Keratinocyte (primary cell): ENCODE measurements around the gene TMEM237. TPM values are rescaled to one million over a fixed set of nuclear protein-coding genes. Genes with fewer than 3 reads are reported as not detected.

Source experiments
- DNase-seq: peaks from one replicate; pipeline ENCODE4 v3.0.0-alpha.2; 2011; ENCODE audit warnings: low read depth, missing footprints, low spot score
- FAIRE-seq: peaks from 2 replicates; lab custom pipeline; 2011; peaks lifted over from hg19 to GRCh38; lab: Jason Lieb, UNC
- H2AFZ ChIP-seq: 2 replicates; pipeline ENCODE4 v1.6.0; 2012; ENCODE audit warnings: low read length, control low read depth, inconsistent platforms; ENCODE audit not compliant: control insufficient read depth
- H3K27ac ChIP-seq: 2 replicates; pipeline ENCODE4 v1.5.1; 2011; ENCODE audit warnings: low read length; ENCODE audit not compliant: control insufficient read depth, insufficient read depth
- H3K27me3 ChIP-seq: 3 replicates; pipeline ENCODE4 v1.6.0; 2011; ENCODE audit warnings: low read length; ENCODE audit not compliant: control insufficient read depth, insufficient read depth; ENCODE audit errors: extremely low read depth
- H3K36me3 ChIP-seq, 2 experiments: 2 replicates in 1 of 2; 3 replicates in 1 of 2; pipeline ENCODE4 v1.5.1; 2011; ENCODE audit warnings: low read length in 2 of 2, mild to moderate bottlenecking in 1 of 2; ENCODE audit not compliant: control insufficient read depth in 2 of 2, insufficient read depth in 2 of 2; ENCODE audit errors: extremely low read depth in 1 of 2
- H3K4me1 ChIP-seq: 3 replicates; pipeline ENCODE4 v1.5.1; 2011; ENCODE audit warnings: low read length; ENCODE audit not compliant: control insufficient read depth, insufficient read depth; ENCODE audit errors: extremely low read depth
- H3K4me2 ChIP-seq: 3 replicates; pipeline ENCODE4 v1.6.0; 2011; ENCODE audit warnings: low read depth, low read length; ENCODE audit not compliant: control insufficient read depth, insufficient read depth; ENCODE audit errors: extremely low read depth
- H3K4me3 ChIP-seq, 3 experiments: fragments of 200-600 bp in 1 of 3; sonication (generic) in 1 of 3; 2 replicates in 2 of 3; 3 replicates in 1 of 3; pipeline ENCODE4 v1.5.1; 2011 to 2016; ENCODE audit warnings: low read length in 3 of 3, mild to moderate bottlenecking in 3 of 3, control low read depth in 2 of 3, inconsistent platforms in 1 of 3, low read depth in 1 of 3, mixed read lengths in 1 of 3, mixed run types in 1 of 3, moderate library complexity in 1 of 3; ENCODE audit not compliant: control insufficient read depth in 2 of 3, insufficient read depth in 2 of 3; ENCODE audit errors: extremely low read depth in 1 of 3
- H3K79me2 ChIP-seq: 2 replicates; pipeline ENCODE4 v1.6.0; 2012; ENCODE audit warnings: low read length; ENCODE audit not compliant: control insufficient read depth, insufficient read depth
- H3K9ac ChIP-seq: 3 replicates; pipeline ENCODE4 v1.6.0; 2011; ENCODE audit warnings: low read length; ENCODE audit not compliant: control insufficient read depth, insufficient read depth; ENCODE audit errors: extremely low read depth
- H3K9me1 ChIP-seq: 3 replicates; pipeline ENCODE4 v1.6.0; 2011; ENCODE audit warnings: low read length; ENCODE audit not compliant: control insufficient read depth, insufficient read depth; ENCODE audit errors: extremely low read depth
- H3K9me3 ChIP-seq: 2 replicates; pipeline ENCODE4 v1.5.1; 2012; ENCODE audit warnings: low read depth, low read length; ENCODE audit not compliant: control insufficient read depth
- H4K20me1 ChIP-seq: 3 replicates; pipeline ENCODE4 v1.6.0; 2011; ENCODE audit warnings: low read length; ENCODE audit not compliant: control insufficient read depth, insufficient read depth; ENCODE audit errors: extremely low read depth
- CTCF ChIP-seq, 3 experiments: IDR thresholded peaks in 1 of 3; conservative IDR thresholded peaks in 1 of 3; optimal IDR thresholded peaks in 1 of 3; 2 replicates in 2 of 3; 3 replicates in 1 of 3; pipeline versions ENCODE3 to v1.5.1; 2011; ENCODE audit warnings: low read length in 3 of 3, mild to moderate bottlenecking in 3 of 3, moderate library complexity in 2 of 3, control low read depth in 1 of 3, inconsistent platforms in 1 of 3; ENCODE audit not compliant: insufficient read depth in 2 of 3; ENCODE audit errors: extremely low read depth in 1 of 3
- EZH2 ChIP-seq: IDR thresholded peaks from one replicate; pipeline ENCODE4 v1.6.1; 2012; ENCODE audit warnings: inconsistent platforms, mild to moderate bottlenecking, low read length, moderate library complexity
- dilution Hi-C: fragments of 300-500 bp; cut with MboI; formaldehyde crosslinking; loops from one replicate; pipeline ENCODE4 v1.7.0; 2020; ENCODE audit warnings: low sequenced_read_pairs; ENCODE audit not compliant: extremely low pct_ligation_motif_present
- polyA plus RNA-seq, 5 experiments: library from polyadenylated mRNA; depleted of rRNA in 3 of 5; stranded (reverse) in 3 of 5; stranded (forward) in 1 of 5; unstranded in 1 of 5; fragments of >200 nt; gene quantifications; 1 replicate in 1 of 5; 2 replicates in 3 of 5; 3 replicates in 1 of 5; pipeline versions ENCODE4 v1.2.1 to v1.2.3, GENCODE V29; 2011 to 2012; ENCODE audit warnings: missing spikeins in 2 of 5, low read depth in 1 of 5, low replicate concordance in 1 of 5

TMEM237 gene
- polyA plus RNA-seq, 1 donor (not counting 4 experiments of a cell fraction or from before 2014, with no cell fraction given) = 49.6 TPM

DNA sequence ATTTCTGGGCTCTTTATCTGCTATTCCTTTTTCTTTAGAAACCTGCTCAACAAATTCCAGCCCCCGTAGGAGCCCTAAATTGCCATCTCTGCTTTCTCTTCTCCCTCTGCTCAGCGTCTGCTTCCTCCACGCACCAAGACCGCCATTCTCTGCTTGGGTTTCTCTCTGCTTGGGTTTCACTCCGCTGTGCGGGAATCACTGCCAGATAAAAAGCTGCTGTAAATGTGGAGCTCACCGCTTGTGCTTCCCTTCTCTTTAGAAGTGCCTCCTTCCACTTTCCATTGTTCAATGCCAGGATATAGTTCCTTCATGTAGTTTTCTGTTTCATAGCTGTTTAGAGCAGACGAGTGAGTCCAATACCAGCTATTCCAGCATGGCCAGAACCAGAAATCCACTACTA, 45.9 kb downstream of the TMEM237 start:
- no peaks in the 10 kb centered on the region for H3K36me3 ChIP-seq
- H4K20me1 ChIP-seq = no peaks in the 10 kb centered on the region
- FAIRE-seq (no peak), DNase-seq (no peak)
- H3K4me2 ChIP-seq = no peak overlapping the region
- dilution Hi-C loops = no loop called here
- TF ChIP-seq EZH2 (no peak), CTCF (optimal IDR thresholded peaks at IDR 0.05 in 1 of 3, IDR thresholded peaks at IDR 0.05 in 1 of 3, conservative IDR thresholded peaks at IDR 0.05 in 1 of 3; ENCODE audit: extremely low read depth in 1 of 3, insufficient read depth in 2 of 3, low read length in 3 of 3) (no peak)
- H3K4me1 ChIP-seq = no peaks in the 10 kb centered on the region
- H3K9me1 ChIP-seq = no peaks in the 10 kb centered on the region
- no peaks in the 10 kb centered on the region for H3K27me3 ChIP-seq
- H3K9me3 ChIP-seq = no peaks in the 10 kb centered on the region
- H2AFZ ChIP-seq = no peak overlapping the region
- no peaks in the 10 kb centered on the region for H3K79me2 ChIP-seq
- H3K4me3 ChIP-seq = no peak overlapping the region
- H3K9ac ChIP-seq = no peak overlapping the region
- no peak overlapping the region for H3K27ac ChIP-seq

- FAIRE-seq = no peak
- no peak overlapping the region for H3K27ac ChIP-seq
- H3K4me3 ChIP-seq = no peak overlapping the region
- H4K20me1 ChIP-seq = no peaks in the 10 kb centered on the region
- no peaks in the 10 kb centered on the region for H3K4me1 ChIP-seq
- no peak overlapping the region for H3K4me2 ChIP-seq
- no peak overlapping the region for H2AFZ ChIP-seq
- dilution Hi-C loops = no loop called here
- TF ChIP-seq EZH2 (no peak), CTCF (optimal IDR thresholded peaks at IDR 0.05 in 1 of 3, IDR thresholded peaks at IDR 0.05 in 1 of 3, conservative IDR thresholded peaks at IDR 0.05 in 1 of 3; ENCODE audit: extremely low read depth in 1 of 3, insufficient read depth in 2 of 3, low read length in 3 of 3) (no peak)
- no peaks in the 10 kb centered on the region for H3K36me3 ChIP-seq
- no peaks in the 10 kb centered on the region for H3K79me2 ChIP-seq
- no peaks in the 10 kb centered on the region for H3K9me1 ChIP-seq
- no peaks in the 10 kb centered on the region for H3K9me3 ChIP-seq
- DNase-seq = no peak
- H3K27me3 ChIP-seq = no peaks in the 10 kb centered on the region
- no peak overlapping the region for H3K9ac ChIP-seq
These were observed 62.8 kb downstream of the TMEM237 start for GRCh38 chr2:201580486-201580885.
